HFFc6 (cell line): ENCODE measurements around the gene MARVELD1. TPM values are rescaled to one million over a fixed set of nuclear protein-coding genes. Genes with fewer than 3 reads are reported as not detected.
A peak's percentile ranks its signal among the peaks of the same experiment; 100 is the strongest.
"Not testable (repeated sequence)": the region's sequence is repeated elsewhere in the genome, so short reads cannot be mapped to it uniquely, and the experiment has no call there.

Experiments
- DNase-seq: peaks from one replicate; pipeline ENCODE4 v3.0.0-alpha.2; 2018
- H3K27ac Mint-ChIP-seq: 2 replicates; pipeline ENCODE4 v1.8.0; 2020; ENCODE audit warnings: mild to moderate bottlenecking, mixed read lengths
- H3K27me3 Mint-ChIP-seq: 2 replicates; pipeline ENCODE4 v1.8.0; 2021; ENCODE audit warnings: mild to moderate bottlenecking, moderate library complexity, mixed read lengths; ENCODE audit not compliant: insufficient read depth
- H3K36me3 Mint-ChIP-seq: 2 replicates; pipeline ENCODE4 v1.8.0; 2021; ENCODE audit warnings: low read depth, mixed read lengths
- H3K4me1 Mint-ChIP-seq: 2 replicates; pipeline ENCODE4 v1.8.0; 2020; ENCODE audit warnings: low read depth, mixed read lengths
- H3K4me3 Mint-ChIP-seq: 2 replicates; pipeline ENCODE4 v1.8.0; 2020; ENCODE audit warnings: mild to moderate bottlenecking, moderate library complexity, mixed read lengths
- H3K9me3 Mint-ChIP-seq: 2 replicates; pipeline ENCODE4 v1.8.0; 2020; ENCODE audit warnings: mild to moderate bottlenecking, mixed read lengths
- CTCF ChIP-seq: fragments of 200-600 bp; sonication (generic); IDR thresholded peaks from 2 replicates; pipeline ENCODE4 v1.5.0; 2021; ENCODE audit warnings: antibody characterized with exemption, mild to moderate bottlenecking
- total RNA-seq, 6 experiments: library from RNA; stranded (reverse); fragmentation: NEBNext Ultra II Directional; extraction: Animal tissue kit (Norgen Biotek cat#: 25700); gene quantifications; 2 replicates in 1 of 6; 3 replicates in 5 of 6; pipeline ENCODE4 v1.2.3, GENCODE V29; 2021

MARVELD1 gene
- total RNA-seq, 6 experiments from 2014 or later = 76.7 to 94.7 (median 80.9) TPM

DNA sequence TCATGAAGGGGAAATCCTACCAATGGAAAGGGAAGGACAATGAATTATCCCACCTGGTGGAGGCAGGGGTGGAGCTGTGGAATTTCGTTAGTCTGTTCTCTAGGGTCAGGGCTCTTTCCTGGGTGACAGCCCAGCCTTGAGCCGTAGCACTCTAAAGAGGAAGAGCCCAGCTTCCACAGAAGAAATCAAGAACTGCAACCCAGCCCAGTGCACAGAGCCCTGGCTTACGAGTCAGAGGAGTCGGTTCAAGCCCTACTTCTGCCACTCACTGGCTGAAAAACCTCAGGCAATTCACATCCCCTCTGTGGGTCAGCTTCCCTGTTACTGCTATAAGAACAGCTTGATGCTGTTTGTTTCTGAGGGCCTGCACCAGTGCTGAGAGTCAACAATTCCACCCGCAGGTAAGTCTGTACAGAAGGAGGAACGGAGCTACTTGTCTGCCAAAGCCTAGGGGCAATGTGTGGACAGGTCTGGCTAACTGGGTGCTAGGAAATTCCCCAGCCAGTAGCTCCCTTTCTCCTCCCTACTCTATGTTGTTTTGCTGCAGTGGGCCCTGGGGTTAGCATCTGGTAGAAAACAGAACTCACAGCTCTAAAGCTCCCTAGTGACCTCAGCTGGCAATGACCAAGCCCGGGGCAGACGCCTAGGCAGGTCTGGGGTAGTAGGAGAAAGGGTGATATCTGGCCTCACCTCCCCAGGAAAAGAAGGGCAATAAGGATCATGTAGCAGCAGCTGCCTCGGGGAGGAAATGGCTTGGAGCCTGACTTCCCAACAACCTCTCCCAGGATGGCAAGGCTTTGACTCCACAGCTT, 29.8 kb upstream of the MARVELD1 start:
- Mint-ChIP-seq H3K27me3 (no peaks in the 10 kb centered on the region; the same call in none of the 2 replicates), H3K36me3 (no peaks in the 10 kb centered on the region; the same call in 1 of the 2 replicates), H3K4me3 (peak overlapping the region; percentile 95), H3K9me3 (no peaks in the 10 kb centered on the region), H3K27ac (peak overlapping the region; percentile 89), H3K4me1 (peaks cover 52% of the 10 kb centered on the region)
- TF ChIP-seq CTCF = no peak
- peak; percentile 39 for DNase-seq

DNA sequence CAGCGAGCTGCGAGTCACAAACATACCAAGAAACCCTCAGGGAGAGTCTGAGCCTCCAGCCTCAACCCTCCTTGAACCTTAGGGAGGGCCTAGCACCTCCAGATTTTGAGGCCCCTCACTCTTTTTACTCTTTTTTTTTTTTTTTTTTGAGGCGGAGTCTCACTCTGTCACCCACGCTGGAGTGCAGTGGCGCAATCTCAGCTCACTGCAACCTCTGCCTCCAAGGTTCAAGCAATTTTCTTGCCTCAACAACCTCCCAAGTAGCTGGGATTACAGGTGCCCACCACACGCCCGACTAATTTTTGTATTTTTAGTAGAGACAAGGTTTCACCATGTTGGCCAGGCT, 29.2 kb upstream of the MARVELD1 start:
- not testable (repeated sequence) for H3K9me3 Mint-ChIP-seq, H3K36me3 Mint-ChIP-seq, H3K27me3 Mint-ChIP-seq, DNase-seq
- H3K4me1 Mint-ChIP-seq = peaks cover 55% of the 10 kb centered on the region
- H3K27ac Mint-ChIP-seq = peak overlapping the region; percentile 89
- peak overlapping the region; percentile 95 for H3K4me3 Mint-ChIP-seq

- Mint-ChIP-seq H3K27ac (peak overlapping the region; percentile 89), H3K27me3 (no peaks in the 10 kb centered on the region; the same call in none of the 2 replicates), H3K36me3 (no peaks in the 10 kb centered on the region; the same call in 1 of the 2 replicates), H3K4me1 (peaks cover 61% of the 10 kb centered on the region), H3K4me3 (peak overlapping the region; percentile 95), H3K9me3 (no peaks in the 10 kb centered on the region)
- DNase-seq = peak; percentile 15
- no peak for TF ChIP-seq CTCF
Measured at GRCh38 chr10:97684866-97685394, 28.6 kb upstream of the MARVELD1 start.

DNA sequence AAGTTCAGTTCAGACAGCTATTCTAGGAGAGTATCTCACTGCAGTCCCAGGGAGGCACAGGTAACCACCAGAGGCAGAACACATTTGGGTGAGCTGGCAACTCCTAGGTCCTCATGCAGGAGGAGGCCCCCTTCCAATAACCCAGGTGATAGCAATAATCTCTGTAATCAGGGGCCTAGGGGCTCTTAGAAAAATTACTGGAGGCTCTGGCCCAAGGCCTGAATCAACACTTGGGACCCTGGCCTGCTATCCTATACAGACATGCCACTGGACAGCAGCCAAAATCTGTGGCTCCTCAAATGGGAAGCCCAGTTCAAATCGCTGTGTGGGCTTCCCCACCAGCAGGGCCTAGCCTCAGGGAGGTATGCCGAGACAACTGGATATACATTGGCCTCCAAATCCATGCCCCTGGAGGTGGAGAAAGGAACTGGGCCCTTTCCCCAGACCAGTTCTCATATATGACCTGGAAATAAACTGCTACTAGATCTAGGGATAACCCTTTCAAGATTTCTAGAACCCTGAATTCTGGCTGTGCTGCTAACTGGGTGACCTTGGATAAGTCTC, 28.1 kb upstream of the MARVELD1 start:
- H3K27me3 Mint-ChIP-seq = no peaks in the 10 kb centered on the region; the same call in none of the 2 replicates
- H3K4me3 Mint-ChIP-seq = peak overlapping the region; percentile 95
- peak overlapping the region; percentile 89 for H3K27ac Mint-ChIP-seq
- peak; percentile 75 for TF ChIP-seq CTCF
- no peaks in the 10 kb centered on the region; the same call in 1 of the 2 replicates for H3K36me3 Mint-ChIP-seq
- peaks cover 67% of the 10 kb centered on the region for H3K4me1 Mint-ChIP-seq
- DNase-seq = peak; percentile 30
- no peaks in the 10 kb centered on the region for H3K9me3 Mint-ChIP-seq

- no peaks in the 10 kb centered on the region for H3K9me3 Mint-ChIP-seq
Measured at GRCh38 chr10:97686301-97686961, 27.1 kb upstream of the MARVELD1 start.

More at GRCh38 chr10:97686301-97686961, 27.1 kb upstream of the MARVELD1 start:
- Mint-ChIP-seq H3K4me1 (peaks cover 69% of the 10 kb centered on the region), H3K4me3 (peak overlapping the region; percentile 95), H3K36me3 (no peaks in the 10 kb centered on the region; the same call in 1 of the 2 replicates), H3K27me3 (no peaks in the 10 kb centered on the region; the same call in 1 of the 2 replicates), H3K27ac (peak overlapping the region; percentile 89)
- TF ChIP-seq CTCF = no peak
- DNase-seq = no peak
